ENCODE data around the gene ZBTB22.
A peak's percentile ranks its signal among the peaks of the same experiment; 100 is the strongest.
"Not testable (repeated sequence)": the region's sequence is repeated elsewhere in the genome, so short reads cannot be mapped to it uniquely, and the experiment has no call there.

ZBTB22 gene

GRCh38 chr6:33317669-33318425 is at the start of gene ZBTB22:
Gene ZBTB22 (minus strand): TSS chr6:33317744. CDS start chr6:33316916, 828 bp downstream.
- peak; percentile 93 for DNase-seq (ENCODE audit: low spot score)

- no peak for DNase-seq (ENCODE audit: low spot score)
Observed at GRCh38 chr6:33367009-33367714, 49.6 kb upstream of the ZBTB22 start.

DNA sequence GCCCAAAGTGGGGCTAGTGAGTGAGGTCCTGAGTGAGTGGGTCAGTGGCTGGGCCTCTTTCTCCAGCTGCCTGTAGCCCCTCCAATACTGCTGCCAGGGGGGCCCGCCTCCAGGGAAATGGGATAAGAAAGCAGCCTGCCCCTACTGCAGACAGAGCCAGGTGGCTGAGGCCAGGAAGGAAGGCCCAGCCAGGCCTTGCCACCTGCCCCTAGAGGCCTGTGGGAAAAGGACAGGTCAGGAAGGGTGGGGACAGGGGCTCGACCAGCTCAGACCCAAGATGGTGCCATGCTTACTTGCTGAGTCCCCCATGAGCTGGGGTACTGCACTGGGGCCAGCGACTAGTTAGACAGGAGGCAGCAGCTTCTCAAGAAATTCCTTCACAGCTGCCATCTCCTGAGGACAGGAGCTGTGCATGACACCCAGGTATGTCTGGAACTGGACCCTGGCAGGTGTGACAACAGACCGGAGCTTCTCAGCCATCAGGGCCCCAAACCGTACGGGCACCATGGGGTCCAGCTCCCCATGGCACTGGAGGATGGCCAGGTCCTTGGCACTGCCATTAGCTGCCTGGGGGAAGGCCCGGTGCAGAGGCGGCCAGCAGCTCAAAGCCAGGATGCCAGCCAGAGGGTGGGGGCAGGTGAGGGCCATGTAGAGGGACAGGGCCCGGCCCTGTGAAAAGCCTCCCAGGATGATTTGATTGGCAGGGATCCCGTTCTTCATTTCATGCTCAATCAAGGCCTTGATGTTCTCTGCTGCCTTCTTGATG is 47.8 kb upstream of the ZBTB22 start:
- not testable (repeated sequence) for DNase-seq (ENCODE audit: low spot score)

DNA sequence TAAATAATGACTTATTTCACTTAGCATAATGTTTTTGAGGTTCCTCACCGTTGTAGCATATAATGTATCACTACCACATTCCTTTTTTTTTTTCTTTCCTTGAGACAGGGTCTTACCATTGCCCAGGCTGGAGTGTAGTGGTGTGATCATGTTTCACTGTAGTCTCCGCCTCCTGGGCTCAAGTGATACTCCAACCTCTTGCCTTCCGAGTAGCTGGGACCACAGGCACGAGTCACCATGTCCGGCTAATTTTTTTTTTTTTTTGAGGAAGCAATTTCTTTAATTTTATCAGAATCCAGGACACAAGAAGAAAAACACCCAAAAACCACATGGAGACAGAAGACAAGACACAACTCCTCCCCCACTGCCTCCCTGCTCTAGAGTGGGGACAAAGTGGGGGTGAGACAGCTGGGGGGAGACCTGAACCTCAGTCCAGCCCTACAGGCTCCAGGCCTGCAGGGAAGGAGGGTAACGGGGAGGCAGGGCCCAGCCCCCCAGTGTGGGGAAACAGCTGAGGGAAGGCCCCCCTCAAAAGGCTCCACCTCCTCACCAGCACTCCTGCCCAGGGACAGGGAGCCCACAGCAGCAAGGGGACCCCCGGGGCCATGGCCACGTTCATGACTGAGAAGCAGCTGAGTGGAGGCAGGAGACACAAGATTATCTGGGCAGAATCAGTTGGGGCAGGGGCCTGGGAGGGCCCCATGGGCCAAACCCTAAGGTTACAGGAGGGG is 47.1 kb upstream of the ZBTB22 start:
- not testable (repeated sequence) for DNase-seq (ENCODE audit: low spot score)

DNA sequence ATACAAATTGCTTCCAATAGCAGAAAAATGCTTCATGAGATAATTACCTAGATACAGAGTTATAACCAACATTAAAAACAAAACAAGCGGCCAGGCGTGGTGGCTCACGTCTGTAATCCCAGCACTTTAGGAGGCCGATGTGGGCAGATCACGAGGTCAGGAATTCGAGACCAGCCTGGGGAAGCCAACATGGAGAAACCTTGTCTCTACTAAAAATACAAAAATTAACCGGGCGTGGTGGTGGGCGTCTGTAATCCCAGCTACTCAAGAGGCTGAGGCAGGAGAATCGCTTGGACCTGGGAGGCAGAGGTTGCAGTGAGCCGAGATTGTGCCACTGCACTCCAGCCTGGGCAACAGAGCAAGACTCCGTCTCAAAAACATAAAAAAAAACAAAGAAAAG is 45.9 kb upstream of the ZBTB22 start:
- DNase-seq (ENCODE audit: low spot score) = not testable (repeated sequence)

DNA sequence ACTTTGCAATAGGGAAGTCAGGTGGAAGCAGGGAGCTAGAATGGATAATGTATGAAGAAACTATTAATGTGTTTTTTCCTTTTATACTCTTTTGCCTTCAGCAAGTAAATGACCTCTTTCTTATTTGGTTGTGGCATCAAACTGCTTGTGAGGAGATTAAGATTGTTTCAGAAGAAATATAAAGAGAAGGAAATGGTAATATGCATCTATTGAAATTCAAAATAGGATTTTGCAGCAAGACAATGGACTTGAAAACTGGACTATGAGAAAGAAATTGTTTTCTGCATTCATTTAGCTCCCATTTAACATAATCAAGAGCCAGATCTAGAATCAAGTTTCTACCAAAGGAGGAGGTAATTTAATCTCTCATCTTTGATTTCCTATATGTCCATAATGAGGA is 41.8 kb upstream of the ZBTB22 start:
- no peak for DNase-seq (ENCODE audit: low spot score)

- DNase-seq (ENCODE audit: low spot score) = not testable (repeated sequence)
Observed at GRCh38 chr6:33357160-33357871, 39.8 kb upstream of the ZBTB22 start.

- no peak for DNase-seq (ENCODE audit: low spot score)
Observed at GRCh38 chr6:33356295-33356694, 38.8 kb upstream of the ZBTB22 start.

- DNase-seq (ENCODE audit: low spot score) = not testable (repeated sequence)
Observed at GRCh38 chr6:33355860-33356259, 38.3 kb upstream of the ZBTB22 start.

DNA sequence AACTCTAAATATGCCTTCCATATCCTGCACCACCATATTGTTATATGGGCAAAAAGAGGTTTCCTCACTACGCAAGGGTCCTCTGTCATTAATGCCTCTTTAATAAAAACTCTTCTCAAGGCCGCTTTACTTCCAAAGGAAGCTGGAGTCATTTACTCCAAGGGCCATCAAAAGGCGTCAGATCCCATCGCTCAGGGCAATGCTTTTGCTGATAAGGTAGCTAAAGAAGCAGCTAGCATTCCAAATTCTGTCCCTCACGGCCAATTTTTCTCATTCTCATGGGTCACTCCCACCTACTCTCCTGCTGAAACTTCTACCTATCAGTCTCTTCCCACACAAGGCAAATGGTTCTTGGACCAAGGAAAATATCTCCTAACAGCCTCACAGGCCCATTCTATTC is 30.3 kb upstream of the ZBTB22 start:
- DNase-seq (ENCODE audit: low spot score) = no peak

GRCh38 chr6:33346972-33347371 is 29.4 kb upstream of the ZBTB22 start:
- not testable (repeated sequence) for DNase-seq (ENCODE audit: low spot score)

- peak; percentile 80 for DNase-seq (ENCODE audit: low spot score)
Observed at GRCh38 chr6:33344701-33345697, 27.5 kb upstream of the ZBTB22 start.

DNA sequence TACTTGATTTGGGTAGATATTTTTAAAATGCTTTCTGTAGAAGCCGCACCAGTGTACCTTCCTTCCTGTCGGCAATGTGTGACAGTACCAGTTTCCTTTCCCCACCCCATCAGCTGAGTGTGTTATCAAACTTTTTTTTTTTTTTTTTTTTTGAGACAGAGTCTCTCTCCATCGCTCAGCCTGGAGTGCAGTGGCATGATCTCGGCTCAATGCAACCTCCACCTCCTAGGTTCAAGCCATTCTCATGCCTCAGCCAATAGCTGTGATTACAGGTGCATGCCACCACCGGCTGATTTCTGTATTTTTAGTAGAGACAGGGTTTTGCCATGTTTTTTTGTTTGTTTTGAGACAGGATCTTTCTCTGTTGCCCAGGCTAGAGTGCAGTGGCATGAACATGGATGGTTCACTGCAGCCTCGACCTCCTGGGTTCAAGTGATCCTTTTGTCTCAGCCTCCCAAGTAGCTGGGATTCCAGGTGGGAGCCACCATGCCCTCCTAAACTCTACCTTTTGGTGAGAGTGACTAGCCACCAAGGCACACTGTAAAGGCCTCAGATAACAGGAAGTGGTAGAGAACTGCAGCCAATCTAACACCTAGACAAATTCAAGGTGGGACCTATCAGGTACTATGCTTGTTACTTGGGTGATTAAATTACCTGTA is 26.5 kb upstream of the ZBTB22 start:
- no peak for DNase-seq (ENCODE audit: low spot score)

DNA sequence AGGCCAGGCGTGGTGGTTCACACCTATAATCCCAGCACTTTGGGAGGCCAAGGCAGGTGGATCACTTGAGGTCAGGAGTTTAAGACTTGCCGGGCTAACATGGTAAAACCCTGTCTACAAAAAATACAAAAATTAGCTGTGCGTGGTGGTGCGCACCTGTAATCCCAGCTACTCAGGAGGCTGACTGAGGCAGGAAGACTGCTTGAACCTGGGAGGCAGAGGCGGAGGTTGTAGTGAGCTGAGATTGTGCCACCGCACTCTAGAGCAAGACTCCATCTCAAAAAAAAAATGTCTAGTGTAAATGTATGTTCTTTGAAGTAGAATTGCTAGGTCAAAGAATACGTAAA is 26.0 kb upstream of the ZBTB22 start:
- DNase-seq (ENCODE audit: low spot score) = not testable (repeated sequence)

DNA sequence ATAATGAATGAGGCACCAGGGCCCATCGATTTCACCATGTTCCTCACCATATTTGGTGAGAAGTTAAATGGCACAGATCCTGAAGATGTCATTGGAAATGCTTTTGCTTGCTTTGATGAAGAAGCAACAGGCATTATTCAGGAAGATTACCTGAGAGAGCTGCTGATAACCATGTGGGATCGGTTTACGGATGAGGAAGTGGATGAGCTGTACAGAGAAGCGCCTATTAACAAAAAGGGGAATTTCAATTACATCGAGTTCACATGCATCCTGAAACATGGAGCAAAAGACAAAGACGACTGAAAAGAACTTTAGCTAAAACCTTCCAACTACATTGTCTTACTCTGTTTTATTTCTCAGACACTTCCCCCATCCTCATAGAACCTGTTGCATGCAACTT is 21.6 kb upstream of the ZBTB22 start:
- no peak for DNase-seq (ENCODE audit: low spot score)

DNA sequence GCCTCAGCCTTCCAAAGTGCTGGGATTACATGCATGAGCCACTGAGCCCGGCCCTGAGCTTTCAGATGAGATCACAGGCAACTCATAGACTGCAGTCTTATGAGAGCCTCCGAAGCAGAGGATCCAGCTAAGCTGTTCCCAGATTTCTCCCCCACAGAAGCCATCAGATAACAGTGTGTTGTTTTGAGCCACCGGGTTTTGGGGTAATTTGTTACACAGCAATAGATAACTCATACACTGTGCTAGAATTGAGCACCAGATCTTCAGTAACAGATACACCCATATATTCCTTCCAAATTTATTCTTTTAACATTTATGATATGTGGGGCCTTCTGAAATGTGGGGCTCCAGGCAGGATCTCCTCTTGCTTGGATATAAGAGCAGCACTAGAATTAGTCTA is 19.0 kb upstream of the ZBTB22 start:
- no peak for DNase-seq (ENCODE audit: low spot score)

DNA sequence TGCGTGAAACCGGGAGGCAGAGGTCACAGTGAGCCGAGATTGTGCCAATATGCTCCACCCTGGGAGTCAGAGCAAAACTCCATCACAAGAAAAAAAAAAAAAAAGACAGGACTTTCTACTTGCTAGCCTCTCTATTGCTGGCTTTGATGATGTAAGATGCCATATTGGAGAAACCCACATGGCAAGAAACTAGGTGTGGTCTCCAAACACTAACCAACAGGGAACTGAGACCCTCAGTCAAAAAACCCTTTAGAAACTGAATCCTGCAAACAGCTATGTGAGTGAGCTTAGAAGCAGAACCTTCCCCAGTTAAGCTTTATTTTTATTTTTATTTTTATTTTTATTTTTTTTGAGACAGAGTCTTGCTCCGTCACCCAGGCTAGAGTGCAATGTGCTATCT is 18.4 kb upstream of the ZBTB22 start:
- no peak for DNase-seq (ENCODE audit: low spot score)

DNA sequence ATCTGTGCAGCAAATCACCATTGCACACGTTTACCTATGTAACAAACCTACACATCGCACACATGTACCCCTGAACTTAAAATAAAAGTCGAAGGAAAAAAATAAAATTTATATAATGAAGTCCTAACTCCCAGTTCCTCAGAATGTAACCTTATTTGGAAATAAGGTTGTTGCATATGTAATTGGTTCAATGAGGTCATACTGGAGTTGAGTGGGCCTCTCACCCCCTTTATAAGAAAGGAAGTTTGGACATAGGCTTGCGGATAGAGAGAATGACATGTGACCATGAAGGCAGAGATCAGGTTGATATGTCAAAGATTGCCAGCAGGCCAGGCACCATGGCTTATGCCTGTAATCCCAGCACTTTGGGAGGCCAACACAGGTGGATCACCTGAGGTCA is 16.1 kb upstream of the ZBTB22 start:
- DNase-seq (ENCODE audit: low spot score) = no peak

GRCh38 chr6:33330736-33331135 is 13.2 kb upstream of the ZBTB22 start:
- DNase-seq (ENCODE audit: low spot score) = no peak

DNA sequence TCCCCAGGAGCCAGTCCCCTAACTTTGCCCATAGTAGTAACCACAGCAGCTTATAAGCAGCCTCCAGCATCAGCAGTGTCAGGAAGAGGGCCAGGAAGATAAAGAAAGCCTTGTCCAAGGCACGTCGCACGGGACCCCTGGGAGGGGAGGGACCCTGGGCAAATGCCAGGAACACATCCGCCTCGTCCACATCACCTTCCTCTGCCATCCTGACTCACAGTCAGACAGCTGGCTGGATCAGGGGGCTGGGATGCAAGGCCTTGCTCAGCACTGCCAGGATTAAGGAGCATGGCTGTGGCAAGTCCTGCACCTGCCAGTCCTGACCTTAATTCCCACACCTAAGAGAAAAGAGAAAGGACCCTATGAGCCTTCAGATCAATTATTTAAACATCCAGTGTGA is 11.5 kb upstream of the ZBTB22 start:
- no peak for DNase-seq (ENCODE audit: low spot score)
